PC-3 (cell line): ENCODE measurements around the gene IGFALS. TPM values are rescaled to one million over a fixed set of nuclear protein-coding genes. Genes with fewer than 3 reads are reported as not detected.

Experiments used
- ATAC-seq: fragments of 200-7000 bp; cut with Tn5 transposase; 2 replicates; pipeline ENCODE4 v1.9.1; 2020; ENCODE audit warnings: mild to moderate bottlenecking, moderate library complexity
- BruUV-seq: library from RNA; stranded (reverse); fragments of 400-500 nt; replicated peaks from 2 replicates; lab custom pipeline; 2021; lab: Mats Ljungman, UMichigan
- CTCF ChIA-PET: fragments of 300-600 bp; sonication (Branson Sonifier 250); formaldehyde crosslinking; loops from one replicate; lab custom pipeline; 2022; ENCODE audit warnings: antibody characterized with exemption; lab: Charles Lee
- POLR2A ChIA-PET: fragments of 300-600 bp; sonication (Branson Sonifier 250); formaldehyde crosslinking; loops from one replicate; lab custom pipeline; 2022; ENCODE audit warnings: antibody characterized with exemption; ENCODE audit not compliant: unreplicated experiment; lab: Charles Lee
- DNase-seq: peaks from one replicate; pipeline ENCODE4 v3.0.0-alpha.2; 2015
- H2AFZ ChIP-seq: fragments of 300-600 bp; sonication (generic); 2 replicates; pipeline ENCODE4 v1.6.0; 2016; ENCODE audit warnings: antibody characterized with exemption, low read length
- H3F3A ChIP-seq: fragments of 300-600 bp; sonication (generic); one replicate; pipeline ENCODE4 v1.6.0; 2017; ENCODE audit warnings: antibody characterized with exemption, low read length, control low read depth, mild to moderate bottlenecking; ENCODE audit not compliant: unreplicated experiment
- H3K27ac ChIP-seq: fragments of 300-600 bp; sonication (generic); 2 replicates; pipeline ENCODE4 v1.5.1; 2016; ENCODE audit warnings: mild to moderate bottlenecking, low read length
- H3K27me3 ChIP-seq: fragments of 300-600 bp; sonication (generic); 2 replicates; pipeline ENCODE4 v1.6.1; 2016; ENCODE audit warnings: low read length, mixed read lengths
- H3K36me3 ChIP-seq: fragments of 300-600 bp; sonication (generic); 2 replicates; pipeline ENCODE4 v1.6.1; 2016; ENCODE audit warnings: low read depth, mixed run types, low read length, mixed read lengths
- H3K4me1 ChIP-seq: fragments of 300-600 bp; sonication (generic); 2 replicates; pipeline ENCODE4 v1.5.1; 2016; ENCODE audit warnings: low read length; ENCODE audit not compliant: insufficient read depth
- H3K4me2 ChIP-seq: fragments of 300-600 bp; sonication (generic); 2 replicates; pipeline ENCODE4 v1.6.0; 2016; ENCODE audit warnings: low read length
- H3K4me3 ChIP-seq: fragments of 300-600 bp; sonication (generic); 2 replicates; pipeline ENCODE4 v1.5.1; 2016; ENCODE audit warnings: mild to moderate bottlenecking, low read length, mixed read lengths
- H3K79me2 ChIP-seq: fragments of 300-600 bp; sonication (generic); 2 replicates; pipeline ENCODE4 v1.6.1; 2017; ENCODE audit warnings: low read length, mixed read lengths
- H3K9ac ChIP-seq: fragments of 300-600 bp; sonication (generic); 2 replicates; pipeline ENCODE4 v1.6.0; 2016; ENCODE audit warnings: mild to moderate bottlenecking, low read length
- H3K9me2 ChIP-seq: fragments of 300-600 bp; sonication (generic); replicated peaks from 2 replicates; pipeline ENCODE4 v1.6.1; 2016; ENCODE audit warnings: mixed run types, low read length, mixed read lengths
- H3K9me3 ChIP-seq: fragments of 300-600 bp; sonication (generic); 2 replicates; pipeline ENCODE4 v1.6.1; 2016; ENCODE audit warnings: low read length, mixed read lengths
- H4K20me1 ChIP-seq: fragments of 300-600 bp; sonication (generic); 2 replicates; pipeline ENCODE4 v1.6.1; 2016; ENCODE audit warnings: low read length, mixed read lengths
- CTCF ChIP-seq: fragments of 300-600 bp; sonication (generic); conservative IDR thresholded peaks from 2 replicates; pipeline ENCODE4 v1.5.1; 2017; ENCODE audit warnings: antibody characterized with exemption, low read depth, mild to moderate bottlenecking, low read length
- EZH2 ChIP-seq: fragments of 300-600 bp; sonication (generic); IDR thresholded peaks from one replicate; pipeline ENCODE4 v1.6.1; 2017; ENCODE audit warnings: antibody characterized with exemption, mild to moderate bottlenecking, low read length; ENCODE audit not compliant: unreplicated experiment
- EZH2phosphoT487 ChIP-seq: fragments of 300-600 bp; sonication (generic); IDR thresholded peaks from 2 replicates; pipeline ENCODE4 v1.6.1; 2018; ENCODE audit warnings: mild to moderate bottlenecking, antibody characterized with exemption, low read length, borderline replicate concordance
- intact Hi-C: fragments of 100-400 bp; cut with micrococcal nuclease; formaldehyde crosslinking; loops from 2 replicates; pipeline ENCODE4 v1.9.0; 2023
- total RNA-seq: library from RNA; depleted of rRNA; stranded (reverse); fragments of >200 nt; gene quantifications from 2 replicates; pipeline ENCODE4 v1.2.3, GENCODE V29; 2014

The IGFALS gene
- total RNA-seq, 1 experiment from 2014 or later: not detected

DNA sequence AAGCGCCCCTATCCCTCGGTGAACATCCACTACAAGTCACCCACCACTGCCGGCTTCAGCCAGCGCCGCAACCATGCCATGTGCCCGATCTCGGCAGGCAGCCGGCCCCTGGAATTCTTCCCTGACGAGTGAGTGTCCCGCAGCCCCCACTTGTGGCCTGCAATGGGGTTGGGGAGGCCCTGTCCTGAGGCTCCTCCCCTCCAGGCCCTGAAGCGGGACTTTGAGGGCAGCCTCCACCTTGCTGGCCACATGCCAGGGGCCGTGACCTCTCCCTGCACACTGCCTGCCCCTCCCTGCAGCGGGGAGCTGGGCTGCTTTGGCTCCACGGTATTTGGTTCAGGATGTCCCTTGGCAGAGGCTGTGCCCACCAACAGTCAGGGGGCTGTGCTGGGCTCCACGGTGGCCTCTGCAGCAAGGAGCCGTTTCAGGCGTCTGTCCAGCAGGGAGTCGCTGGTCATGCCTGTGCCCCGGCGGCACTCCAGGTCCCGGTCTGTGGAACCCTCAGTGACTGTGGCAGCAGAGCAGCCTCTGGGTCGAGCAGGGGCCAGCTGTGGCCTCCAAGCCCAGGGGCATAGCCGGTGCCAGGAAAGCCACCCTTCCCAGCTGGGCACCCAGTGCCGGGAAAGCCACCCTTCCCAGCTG is 30.5 kb downstream of the IGFALS start:
- POLR2A ChIA-PET: no interaction called here
- ATAC-seq (no peak), DNase-seq (no peak)
- H3K9ac ChIP-seq: no peak overlapping the region
- no peak overlapping the region for H3K4me3 ChIP-seq
- no peak overlapping the region for H2AFZ ChIP-seq
- no peaks in the 10 kb centered on the region for H3K4me1 ChIP-seq
- H3K9me3 ChIP-seq: no peaks in the 10 kb centered on the region
- H3K36me3 ChIP-seq: no peaks in the 10 kb centered on the region
- intact Hi-C loops: no loop called here
- TF ChIP-seq CTCF (no peak), EZH2 (no peak), EZH2phosphoT487 (no peak)
- H3F3A ChIP-seq: no peaks in the 10 kb centered on the region
- no peaks in the 10 kb centered on the region for H4K20me1 ChIP-seq
- no peak overlapping the region for H3K4me2 ChIP-seq
- CTCF ChIA-PET: no interaction called here
- H3K9me2 ChIP-seq: no peaks in the 10 kb centered on the region
- no peaks in the 10 kb centered on the region for H3K79me2 ChIP-seq
- BruUV-seq: no TSS peak
- no peak overlapping the region for H3K27ac ChIP-seq
- H3K27me3 ChIP-seq: no peaks in the 10 kb centered on the region

- BruUV-seq: no TSS peak
- ChIA-PET CTCF (no interaction called here), POLR2A (no interaction called here)
- no peaks in the 10 kb centered on the region for H3K27me3 ChIP-seq
- H3K4me1 ChIP-seq: no peaks in the 10 kb centered on the region
- no peak overlapping the region for H3K4me3 ChIP-seq
- DNase-seq (no peak), ATAC-seq (no peak)
- H3K79me2 ChIP-seq: no peaks in the 10 kb centered on the region
- TF ChIP-seq EZH2 (no peak), CTCF (no peak), EZH2phosphoT487 (no peak)
- no peak overlapping the region for H3K27ac ChIP-seq
- no peaks in the 10 kb centered on the region for H4K20me1 ChIP-seq
- no peaks in the 10 kb centered on the region for H3K36me3 ChIP-seq
- H3K9me2 ChIP-seq: no peaks in the 10 kb centered on the region
- H3K9me3 ChIP-seq: no peaks in the 10 kb centered on the region
- no peaks in the 10 kb centered on the region for H3F3A ChIP-seq
- no peak overlapping the region for H3K9ac ChIP-seq
- intact Hi-C loops: no loop called here
- no peak overlapping the region for H3K4me2 ChIP-seq
- H2AFZ ChIP-seq: no peak overlapping the region
Observed at GRCh38 chr16:1762196-1762878, 31.2 kb downstream of the IGFALS start.

DNA sequence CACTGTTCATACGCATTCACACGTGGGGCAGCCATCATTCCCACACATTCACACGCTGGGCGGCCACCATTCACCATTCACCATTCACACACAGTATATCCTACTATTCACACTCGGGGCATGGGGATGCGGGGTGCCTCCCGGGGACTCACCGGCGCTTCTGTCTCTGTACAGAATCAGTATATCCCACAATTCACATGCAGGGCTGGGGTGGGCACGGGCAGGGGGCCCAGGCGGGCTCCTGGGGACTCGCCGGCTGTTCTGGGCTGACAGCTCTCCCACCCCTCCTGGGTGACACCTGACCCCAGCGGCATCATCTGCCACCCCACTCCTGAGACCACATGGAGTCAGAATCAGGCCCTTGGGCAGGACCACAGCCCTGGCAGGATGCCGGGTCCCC is 31.8 kb downstream of the IGFALS start:
- H3K27ac ChIP-seq: no peak overlapping the region
- no peaks in the 10 kb centered on the region for H3F3A ChIP-seq
- H3K79me2 ChIP-seq: no peaks in the 10 kb centered on the region
- H4K20me1 ChIP-seq: no peaks in the 10 kb centered on the region
- H2AFZ ChIP-seq: no peak overlapping the region
- H3K4me3 ChIP-seq: no peak overlapping the region
- DNase-seq (no peak), ATAC-seq (no peak)
- H3K36me3 ChIP-seq: no peaks in the 10 kb centered on the region
- H3K4me1 ChIP-seq: no peaks in the 10 kb centered on the region
- no peaks in the 10 kb centered on the region for H3K9me2 ChIP-seq
- ChIA-PET POLR2A (no interaction called here), CTCF (no interaction called here)
- no peaks in the 10 kb centered on the region for H3K9me3 ChIP-seq
- TF ChIP-seq EZH2phosphoT487: no peak
- TF ChIP-seq EZH2: no peak
- no peak for TF ChIP-seq CTCF
- H3K27me3 ChIP-seq: no peaks in the 10 kb centered on the region
- intact Hi-C loops: no loop called here
- H3K4me2 ChIP-seq: no peak overlapping the region
- no TSS peak for BruUV-seq
- H3K9ac ChIP-seq: no peak overlapping the region
